GM21825 (cell line): ENCODE results near the gene LORICRIN.
"Not testable (repeated sequence)": the region's sequence is repeated elsewhere in the genome, so short reads cannot be mapped to it uniquely, and the experiment has no call there.

Source experiments
- ATAC-seq: cut with Tn5 transposase; IDR thresholded peaks from one replicate; pipeline ENCODE4 v1.9.1; 2021; ENCODE audit warnings: mild to moderate bottlenecking, moderate library complexity; ENCODE audit not compliant: unreplicated experiment

LORICRIN gene, protein sequence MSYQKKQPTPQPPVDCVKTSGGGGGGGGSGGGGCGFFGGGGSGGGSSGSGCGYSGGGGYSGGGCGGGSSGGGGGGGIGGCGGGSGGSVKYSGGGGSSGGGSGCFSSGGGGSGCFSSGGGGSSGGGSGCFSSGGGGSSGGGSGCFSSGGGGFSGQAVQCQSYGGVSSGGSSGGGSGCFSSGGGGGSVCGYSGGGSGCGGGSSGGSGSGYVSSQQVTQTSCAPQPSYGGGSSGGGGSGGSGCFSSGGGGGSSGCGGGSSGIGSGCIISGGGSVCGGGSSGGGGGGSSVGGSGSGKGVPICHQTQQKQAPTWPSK

GRCh38 chr1:153259387-153259786 lies at the start of gene LORICRIN:
TSS of gene LORICRIN (plus strand) at chr1:153259687. CDS start at chr1:153260950, 1,263 bp downstream.
- no peak for ATAC-seq

- ATAC-seq: no peak
Observed at GRCh38 chr1:153210206-153210605, 49.3 kb upstream of the LORICRIN start.

GRCh38 chr1:153212201-153212600 lies 47.3 kb upstream of the LORICRIN start:
- ATAC-seq: no peak

GRCh38 chr1:153213519-153213918 lies 46.0 kb upstream of the LORICRIN start:
- ATAC-seq: no peak

DNA sequence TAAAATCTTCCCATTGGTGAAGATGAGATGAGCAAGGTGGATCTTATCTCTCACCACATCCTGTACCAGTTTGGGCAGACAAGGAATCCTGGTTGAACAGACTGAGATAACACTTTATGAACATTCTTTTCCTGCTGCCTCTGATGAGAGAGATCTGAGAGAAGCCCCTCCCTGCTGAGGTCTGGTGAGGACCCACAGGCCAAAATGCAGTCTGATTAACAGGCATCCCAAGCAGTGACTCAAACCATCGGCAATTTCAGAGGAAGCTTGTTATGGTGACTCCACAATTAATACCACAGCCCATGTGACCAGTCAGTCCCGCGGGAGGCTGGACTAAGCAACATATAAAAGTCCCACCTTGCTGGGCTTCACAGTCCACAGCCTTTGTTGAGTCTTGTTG lies 42.3 kb upstream of the LORICRIN start, which contains the start of gene PRR9:
Gene PRR9, plus strand, starts transcription at position 373 of the 400 bp plus-strand sequence. CDS start 561 bp downstream, outside the sequence.
- ATAC-seq: no peak

- no peak for ATAC-seq
Observed at GRCh38 chr1:153217744-153218416, 41.6 kb upstream of the LORICRIN start.

- ATAC-seq: no peak
Observed at GRCh38 chr1:153220606-153221303, 38.7 kb upstream of the LORICRIN start.

- ATAC-seq: not testable (repeated sequence)
Observed at GRCh38 chr1:153223040-153223891, 36.2 kb upstream of the LORICRIN start.

GRCh38 chr1:153227810-153228209 lies 31.7 kb upstream of the LORICRIN start:
- no peak for ATAC-seq

DNA sequence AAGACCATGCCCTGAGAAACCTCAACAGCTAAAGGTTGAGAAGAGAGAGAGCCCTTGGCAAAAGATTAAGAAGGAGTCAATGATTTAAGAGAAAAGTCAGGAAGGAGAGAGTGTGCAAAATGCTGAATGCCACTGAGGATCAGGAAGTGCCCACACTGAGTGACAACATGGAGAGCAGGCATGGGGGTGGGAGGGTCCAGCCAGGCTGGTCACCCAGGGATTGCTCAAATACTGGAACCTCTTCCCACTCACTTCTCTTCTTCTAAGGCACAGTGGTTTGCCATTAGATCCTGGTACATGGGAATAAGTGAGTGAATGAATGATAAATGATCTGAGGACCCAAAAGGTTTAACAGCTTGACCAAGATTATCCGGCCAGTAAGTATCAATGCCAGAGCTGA lies 31.0 kb upstream of the LORICRIN start:
- ATAC-seq: no peak

GRCh38 chr1:153229076-153229829 lies 30.2 kb upstream of the LORICRIN start:
- not testable (repeated sequence) for ATAC-seq

- no peak for ATAC-seq
Observed at GRCh38 chr1:153231363-153231762, 28.1 kb upstream of the LORICRIN start.

- no peak for ATAC-seq
Observed at GRCh38 chr1:153231785-153232184, 27.7 kb upstream of the LORICRIN start.

- ATAC-seq: no peak
Observed at GRCh38 chr1:153232553-153232952, 26.9 kb upstream of the LORICRIN start.

DNA sequence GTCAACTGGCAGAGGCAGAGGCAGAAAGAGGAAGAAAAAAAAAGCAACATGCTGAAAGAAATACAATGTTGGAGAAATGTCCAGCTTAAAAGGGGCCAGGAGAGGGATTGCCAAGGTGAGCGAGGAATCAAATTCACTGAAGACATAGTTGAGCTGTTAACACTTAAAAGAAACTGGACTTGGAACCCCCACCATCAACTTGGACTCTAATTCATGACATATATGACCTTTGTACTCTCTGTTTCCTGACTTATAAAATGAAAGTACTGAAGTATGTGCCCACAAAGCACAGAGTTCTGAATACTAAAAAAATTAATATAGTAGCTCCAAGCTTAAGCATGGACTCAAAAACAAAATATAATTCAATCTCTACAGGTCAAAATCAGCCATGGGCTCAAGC lies 26.0 kb upstream of the LORICRIN start:
- no peak for ATAC-seq

DNA sequence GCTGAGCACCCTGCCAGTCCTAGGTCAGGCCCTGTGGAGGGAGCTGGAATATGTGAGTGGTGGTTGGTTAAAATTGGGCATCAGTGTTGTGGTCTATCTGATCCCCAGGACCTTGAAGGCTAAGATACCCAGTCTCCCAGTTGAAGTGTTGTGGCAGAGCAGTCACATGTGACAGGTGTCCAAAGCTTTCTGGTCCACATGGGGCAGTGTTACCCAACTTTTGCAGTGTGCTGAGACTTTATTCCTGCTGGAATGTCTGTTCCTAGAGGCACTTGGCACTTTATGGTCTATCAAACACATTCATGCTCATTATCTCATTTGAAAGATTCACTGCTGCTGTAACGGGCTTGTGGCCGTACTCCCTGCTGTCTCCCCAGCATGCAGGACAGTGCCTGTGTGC lies 21.0 kb upstream of the LORICRIN start:
- no peak for ATAC-seq

DNA sequence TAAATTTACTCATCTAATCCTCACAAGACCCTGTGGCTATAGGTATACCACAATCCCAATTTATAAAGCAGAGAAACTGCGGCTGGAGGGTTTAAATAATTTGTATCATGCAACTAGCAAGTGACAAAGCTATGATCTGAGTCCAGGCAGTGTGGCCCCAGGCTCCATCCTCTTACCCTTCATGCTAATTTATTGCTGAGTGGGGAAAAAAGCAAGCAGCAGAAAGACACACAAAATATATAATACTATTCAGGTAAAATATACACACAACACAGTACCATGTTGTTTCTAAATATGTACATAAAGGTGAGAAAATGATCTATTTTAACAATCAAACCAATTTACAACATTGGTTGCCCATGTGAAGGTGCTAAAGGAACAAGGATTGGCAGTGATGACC lies 17.3 kb upstream of the LORICRIN start:
- ATAC-seq: no peak

DNA sequence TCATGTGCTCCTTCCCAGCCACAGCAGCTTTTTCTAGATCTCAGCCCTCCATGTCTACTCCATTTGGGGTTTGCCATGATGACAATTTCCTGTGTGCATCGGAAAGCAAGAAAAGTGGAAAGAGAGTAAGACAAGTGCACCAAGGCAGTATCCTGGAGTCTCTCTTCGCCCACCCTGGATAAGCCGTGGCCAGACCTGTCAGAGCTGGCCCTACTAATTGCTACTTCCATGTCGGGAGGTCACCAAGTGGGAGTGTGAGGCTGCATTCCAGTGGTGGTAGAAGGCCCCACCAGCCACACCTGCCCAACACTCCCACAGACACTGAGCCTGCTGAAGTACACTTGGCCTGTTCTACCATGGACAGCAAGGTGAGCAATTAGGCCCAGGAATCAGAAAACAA lies 14.0 kb upstream of the LORICRIN start:
- ATAC-seq: no peak

DNA sequence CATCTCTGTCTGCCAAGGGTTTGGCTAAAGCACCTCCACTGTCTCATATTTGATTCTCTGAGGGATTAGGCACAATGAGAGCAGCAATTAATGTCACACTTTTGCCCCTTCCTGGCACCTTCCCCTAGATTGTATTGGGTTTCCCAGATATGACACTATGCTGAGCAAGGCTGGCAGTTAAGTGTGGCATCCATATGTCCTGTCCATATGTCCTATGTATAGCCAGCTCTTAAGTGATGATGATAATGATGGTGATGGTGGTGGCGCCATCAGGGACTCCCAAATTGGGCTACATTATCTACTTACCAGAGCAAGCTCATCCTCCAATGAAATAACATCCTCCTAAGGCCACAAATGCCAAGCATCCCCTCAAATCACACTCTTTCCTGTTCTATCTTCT lies 13.5 kb upstream of the LORICRIN start:
- no peak for ATAC-seq

GRCh38 chr1:153246825-153247224 lies 12.7 kb upstream of the LORICRIN start:
- ATAC-seq: no peak
